Measurements from ENCODE around the gene INF2.

INF2 gene

GRCh38 chr14:104702106-104702505, 12.7 kb downstream of the INF2 start:
- TF ChIP-seq CTCF (conservative IDR thresholded peaks at IDR 0.05; ENCODE audit: low read depth, low read length): no peak
- no peak overlapping the region for H3K4me3 ChIP-seq (ENCODE audit: low read length)
- no peak for DNase-seq (ENCODE audit: low read depth)

- TF ChIP-seq CTCF (conservative IDR thresholded peaks at IDR 0.05; ENCODE audit: low read depth, low read length): no peak
- no peak for DNase-seq (ENCODE audit: low read depth)
- H3K4me3 ChIP-seq (ENCODE audit: low read length): no peak overlapping the region
Measured at GRCh38 chr14:104702673-104703072, 13.3 kb downstream of the INF2 start.

- no peak for DNase-seq (ENCODE audit: low read depth)
- H3K4me3 ChIP-seq (ENCODE audit: low read length): no peak overlapping the region
- TF ChIP-seq CTCF (conservative IDR thresholded peaks at IDR 0.05; ENCODE audit: low read depth, low read length): no peak
Measured at GRCh38 chr14:104703269-104703668, 13.9 kb downstream of the INF2 start.

- no peak for DNase-seq (ENCODE audit: low read depth)
- no peak for TF ChIP-seq CTCF (conservative IDR thresholded peaks at IDR 0.05; ENCODE audit: low read depth, low read length)
- no peak overlapping the region for H3K4me3 ChIP-seq (ENCODE audit: low read length)
Measured at GRCh38 chr14:104704252-104704651, 14.8 kb downstream of the INF2 start.

GRCh38 chr14:104705340-104706047, 16.1 kb downstream of the INF2 start:
- TF ChIP-seq CTCF (conservative IDR thresholded peaks at IDR 0.05; ENCODE audit: low read depth, low read length): no peak
- DNase-seq (ENCODE audit: low read depth): no peak
- no peak overlapping the region for H3K4me3 ChIP-seq (ENCODE audit: low read length)

GRCh38 chr14:104706733-104707607, 17.6 kb downstream of the INF2 start:
- DNase-seq (ENCODE audit: low read depth): no peak
- no peak overlapping the region for H3K4me3 ChIP-seq (ENCODE audit: low read length)
- no peak for TF ChIP-seq CTCF (conservative IDR thresholded peaks at IDR 0.05; ENCODE audit: low read depth, low read length)

Data from retinal pigment epithelial cell (primary cell).